ENCODE results near the gene RTL1. TPM values are rescaled to one million over a fixed set of nuclear protein-coding genes. Genes with fewer than 3 reads are reported as not detected.

Gene RTL1
- total and polyA plus RNA-seq, 2 donors (not counting 3 experiments of a cell fraction or from before 2014, with no cell fraction given): not detected

DNA sequence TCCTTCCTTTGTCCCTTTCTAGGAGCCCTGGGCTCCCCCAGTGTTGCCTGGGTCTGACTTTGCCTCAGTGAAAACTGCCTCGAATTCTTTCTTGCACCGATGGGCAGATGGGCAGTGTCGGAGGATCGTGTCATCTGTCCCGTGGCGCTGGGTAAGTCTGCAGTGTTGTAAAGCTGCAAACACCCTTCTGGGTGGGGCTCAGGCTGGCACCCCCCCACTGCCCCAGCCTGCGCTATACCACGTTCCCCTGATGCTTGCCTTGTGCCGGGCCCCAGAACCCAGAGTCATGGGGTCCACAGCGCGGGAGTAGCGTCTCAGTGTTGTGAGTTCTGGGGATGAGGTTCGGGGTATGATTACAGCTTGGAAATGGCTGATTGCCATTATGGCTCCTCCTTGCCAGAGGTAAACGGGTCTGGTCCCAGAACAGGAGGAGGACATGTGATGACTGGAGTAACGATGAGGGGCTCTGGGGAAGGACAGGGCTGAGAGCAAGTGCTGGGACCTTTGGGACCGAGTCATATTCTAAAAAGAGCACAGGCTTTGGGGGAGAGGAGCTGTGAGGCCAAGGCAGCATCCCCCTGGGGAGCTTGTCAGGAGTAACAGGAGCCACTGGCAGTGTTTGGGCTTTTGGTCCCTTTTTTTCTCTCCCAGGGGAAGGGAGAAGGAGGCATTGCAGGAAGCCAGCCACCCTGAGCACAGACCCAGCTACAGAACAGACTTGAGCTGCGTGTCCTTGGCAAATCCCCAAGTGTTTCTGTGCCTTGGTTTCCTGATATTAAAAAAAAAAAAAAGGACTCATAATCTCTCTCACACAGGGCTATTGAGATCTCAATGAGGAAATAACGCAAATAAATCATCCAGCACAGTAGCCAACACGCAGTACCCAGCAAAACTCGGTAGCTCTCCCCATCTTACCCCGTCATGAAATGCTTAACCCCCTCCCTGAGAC, 4.3 kb downstream of the RTL1 start:
- Histone ChIP-seq H2AFZ (ENCODE audit: low read depth, low read length) (no peak overlapping the region), H3K4me1 (ENCODE audit: control insufficient read depth, extremely low read depth, insufficient read depth, low read length) (peaks cover 13% of the 10 kb centered on the region), H3K79me2 (ENCODE audit: control insufficient read depth, insufficient read depth, low read length) (no peaks in the 10 kb centered on the region), H3K27ac (ENCODE audit: insufficient read depth, low read depth, low read length) (no peak overlapping the region), H3K9me1 (replicated peaks; ENCODE audit: control insufficient read depth, extremely low read depth, insufficient read depth, low read length) (no peaks in the 10 kb centered on the region), H4K20me1 (replicated peaks; ENCODE audit: control insufficient read depth, extremely low read depth, insufficient read depth, low read length) (no peaks in the 10 kb centered on the region), H3K9ac (replicated peaks; ENCODE audit: extremely low read depth, insufficient read depth, low read length) (no peak overlapping the region), H3K27me3 (ENCODE audit: control insufficient read depth in 2 of 2, insufficient read depth in 2 of 2, low read length in 2 of 2) (peaks cover 0 to 6% of the 10 kb centered on the region in 2 experiments), H3K9me3 (replicated peaks; ENCODE audit: control insufficient read depth, insufficient read depth, low read length) (no peaks in the 10 kb centered on the region), H3K4me2 (ENCODE audit: insufficient read depth, low read length) (no peak overlapping the region), H3K36me3 (ENCODE audit: control insufficient read depth in 2 of 2, extremely low read depth in 1 of 2, insufficient read depth in 2 of 2, low read length in 2 of 2) (peaks cover 0 to 22% of the 10 kb centered on the region in 2 experiments), H3K4me3 (replicated peaks in 1 of 3; ENCODE audit: insufficient read depth in 1 of 3, low read depth in 1 of 3, low read length in 3 of 3) (no peak overlapping the region)
- BruUV-seq (replicated peaks): no TSS peak
- FAIRE-seq (peak; percentile 64), DNase-seq (ENCODE audit: low read depth, low spot score) (peak; percentile 93)
- dilution Hi-C loops (cut with MboI; ENCODE audit: extremely low pct_ligation_motif_present, low sequenced_read_pairs): no loop called here
- ChIA-PET POLR2A (interaction anchor here (0.6 to 0.8 kb wide), 3 partner anchors 13 to 541 kb away, joined by 3 to 7 read pairs (median 6); no protein-coding TSS in a partner anchor), CTCF (interaction anchor here (0.7 to 3.7 kb wide), 6 partner anchors 95 to 514 kb away, joined by 3 to 15 read pairs (median 8); no protein-coding TSS in a partner anchor)
- intact Hi-C loops (cut with micrococcal nuclease): loop anchor here (2.0 to 5.0 kb wide), 2 partner anchors 512 to 730 kb away; no protein-coding TSS in a partner anchor
- TF ChIP-seq POLR2A (IDR thresholded peaks at IDR 0.05; ENCODE audit: low read depth, low read length) (no peak), FOS (IDR thresholded peaks at IDR 0.05; ENCODE audit: borderline replicate concordance, insufficient read depth, low read length) (no peak), JUN (IDR thresholded peaks at IDR 0.05; ENCODE audit: borderline replicate concordance, insufficient read depth, insufficient read length, low read depth) (no peak), MYC (IDR thresholded peaks at IDR 0.05; ENCODE audit: low read depth, low read length) (no peak), POLR2AphosphoS5 (IDR thresholded peaks at IDR 0.05; ENCODE audit: insufficient read depth, low read depth, low read length) (no peak), GATA2 (IDR thresholded peaks at IDR 0.05; ENCODE audit: insufficient read depth, insufficient read length, low read depth, low read length) (no peak), EZH2 (IDR thresholded peaks at IDR 0.05; ENCODE audit: borderline replicate concordance, low read depth, low read length, severe bottlenecking) (no peak)
- TF ChIP-seq, protein P1, sequence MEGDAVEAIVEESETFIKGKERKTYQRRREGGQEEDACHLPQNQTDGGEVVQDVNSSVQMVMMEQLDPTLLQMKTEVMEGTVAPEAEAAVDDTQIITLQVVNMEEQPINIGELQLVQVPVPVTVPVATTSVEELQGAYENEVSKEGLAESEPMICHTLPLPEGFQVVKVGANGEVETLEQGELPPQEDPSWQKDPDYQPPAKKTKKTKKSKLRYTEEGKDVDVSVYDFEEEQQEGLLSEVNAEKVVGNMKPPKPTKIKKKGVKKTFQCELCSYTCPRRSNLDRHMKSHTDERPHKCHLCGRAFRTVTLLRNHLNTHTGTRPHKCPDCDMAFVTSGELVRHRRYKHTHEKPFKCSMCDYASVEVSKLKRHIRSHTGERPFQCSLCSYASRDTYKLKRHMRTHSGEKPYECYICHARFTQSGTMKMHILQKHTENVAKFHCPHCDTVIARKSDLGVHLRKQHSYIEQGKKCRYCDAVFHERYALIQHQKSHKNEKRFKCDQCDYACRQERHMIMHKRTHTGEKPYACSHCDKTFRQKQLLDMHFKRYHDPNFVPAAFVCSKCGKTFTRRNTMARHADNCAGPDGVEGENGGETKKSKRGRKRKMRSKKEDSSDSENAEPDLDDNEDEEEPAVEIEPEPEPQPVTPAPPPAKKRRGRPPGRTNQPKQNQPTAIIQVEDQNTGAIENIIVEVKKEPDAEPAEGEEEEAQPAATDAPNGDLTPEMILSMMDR (IDR thresholded peaks at IDR 0.05; ENCODE audit: extremely low read depth in 1 of 2, insufficient read depth in 1 of 2, low read depth in 1 of 2, low read length in 2 of 2): no peak
- TF ChIP-seq, protein P2, sequence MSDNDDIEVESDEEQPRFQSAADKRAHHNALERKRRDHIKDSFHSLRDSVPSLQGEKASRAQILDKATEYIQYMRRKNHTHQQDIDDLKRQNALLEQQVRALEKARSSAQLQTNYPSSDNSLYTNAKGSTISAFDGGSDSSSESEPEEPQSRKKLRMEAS (IDR thresholded peaks at IDR 0.05; ENCODE audit: insufficient read depth, insufficient read length): no peak

Data from endothelial cell of umbilical vein (primary cell).